ENCODE data around the gene NAV2. TPM values are rescaled to one million over a fixed set of nuclear protein-coding genes. Genes with fewer than 3 reads are reported as not detected.
A peak's percentile ranks its signal among the peaks of the same experiment; 100 is the strongest.

Gene NAV2
- polyA plus RNA-seq, 3 donors: not detected

GRCh38 chr11:19756675-19757475 is 44.2 kb downstream of the NAV2 start:
- no peaks in the 10 kb centered on the region for H3K79me2 ChIP-seq (ENCODE audit: insufficient read depth, low read length)

GRCh38 chr11:19759389-19759788 is 46.8 kb downstream of the NAV2 start:
- Histone ChIP-seq H3K27ac (ENCODE audit: low read depth in 1 of 2, low read length in 2 of 2) (no peak overlapping the region), H3K4me2 (replicated peaks; ENCODE audit: extremely low read depth, low read length, poor library complexity, severe bottlenecking) (no peak overlapping the region), H3K36me3 (replicated peaks in 1 of 2; ENCODE audit: control insufficient read depth in 1 of 2, insufficient read depth in 2 of 2, low read length in 2 of 2) (no peaks in the 10 kb centered on the region), H4K20me1 (ENCODE audit: insufficient read depth, low read length) (no peaks in the 10 kb centered on the region), H3K79me2 (ENCODE audit: insufficient read depth, low read length) (no peaks in the 10 kb centered on the region), H2AFZ (ENCODE audit: insufficient read depth, low read depth, low read length, poor library complexity, severe bottlenecking) (no peak overlapping the region), H3K9ac (ENCODE audit: insufficient read depth, low read length, poor library complexity, severe bottlenecking) (no peak overlapping the region), H3K9me3 (replicated peaks in 1 of 2; ENCODE audit: control insufficient read depth in 1 of 2, insufficient read depth in 1 of 2, low read length in 2 of 2) (no peaks in the 10 kb centered on the region), H3K4me1 (ENCODE audit: control insufficient read depth in 1 of 2, insufficient read depth in 2 of 2, low read length in 2 of 2) (no peaks in the 10 kb centered on the region), H3K27me3 (ENCODE audit: control insufficient read depth in 2 of 2, insufficient read depth in 2 of 2, low read length in 2 of 2) (no peaks in the 10 kb centered on the region), H3K4me3 (replicated peaks in 1 of 3; ENCODE audit: low read depth in 2 of 3, low read length in 3 of 3) (no peak overlapping the region)
- peak overlapping the region in 1 of 7 donors; percentile 24 for H3K27ac Mint-ChIP-seq
- no peaks in the 10 kb centered on the region for H3K4me1 Mint-ChIP-seq
- H3K27me3 Mint-ChIP-seq (ENCODE audit: low read depth in 3 of 3): peaks cover 1 to 12% (median 4%) of the 10 kb centered on the region in 3 donors
- no peaks in the 10 kb centered on the region for H3K36me3 Mint-ChIP-seq
- no peak overlapping the region for H3K4me3 Mint-ChIP-seq
- no peak for TF ChIP-seq CTCF (IDR thresholded peaks at IDR 0.05)
- no peaks in the 10 kb centered on the region for H3K9me3 Mint-ChIP-seq
- WGBS (ENCODE audit: insufficient coverage): no CpG with 5 or more reads among the region's 3 CpGs
- intact Hi-C loops (cut with micrococcal nuclease): no loop called here
- no peak for DNase-seq

More at GRCh38 chr11:19756675-19757475, 44.2 kb downstream of the NAV2 start:
- Histone ChIP-seq H3K9me3 (replicated peaks in 1 of 2; ENCODE audit: control insufficient read depth in 1 of 2, insufficient read depth in 1 of 2, low read length in 2 of 2) (no peaks in the 10 kb centered on the region), H3K4me1 (ENCODE audit: control insufficient read depth in 1 of 2, insufficient read depth in 2 of 2, low read length in 2 of 2) (no peaks in the 10 kb centered on the region), H4K20me1 (ENCODE audit: insufficient read depth, low read length) (no peaks in the 10 kb centered on the region), H3K36me3 (replicated peaks in 1 of 2; ENCODE audit: control insufficient read depth in 1 of 2, insufficient read depth in 2 of 2, low read length in 2 of 2) (no peaks in the 10 kb centered on the region), H3K27me3 (ENCODE audit: control insufficient read depth in 2 of 2, insufficient read depth in 2 of 2, low read length in 2 of 2) (no peaks in the 10 kb centered on the region), H3K27ac (ENCODE audit: low read depth in 1 of 2, low read length in 2 of 2) (no peak overlapping the region), H2AFZ (ENCODE audit: insufficient read depth, low read depth, low read length, poor library complexity, severe bottlenecking) (no peak overlapping the region), H3K4me2 (replicated peaks; ENCODE audit: extremely low read depth, low read length, poor library complexity, severe bottlenecking) (no peak overlapping the region), H3K9ac (ENCODE audit: insufficient read depth, low read length, poor library complexity, severe bottlenecking) (no peak overlapping the region), H3K4me3 (replicated peaks in 1 of 3; ENCODE audit: low read depth in 2 of 3, low read length in 3 of 3) (no peak overlapping the region)
- intact Hi-C loops (cut with micrococcal nuclease): no loop called here
- Mint-ChIP-seq H3K27me3 (ENCODE audit: low read depth in 3 of 3) (peaks cover 1 to 5% (median 3%) of the 10 kb centered on the region in 3 donors), H3K36me3 (no peaks in the 10 kb centered on the region), H3K4me1 (no peaks in the 10 kb centered on the region), H3K27ac (peak overlapping the region in 1 of 7 donors; percentile 38), H3K4me3 (no peak overlapping the region), H3K9me3 (peaks cover 0 to 6% (median 0%) of the 10 kb centered on the region in 7 donors)
- TF ChIP-seq CTCF (IDR thresholded peaks at IDR 0.05): no peak
- WGBS (ENCODE audit: insufficient coverage): 95% methylated on average over 11 of the region's 11 CpGs
- DNase-seq: no peak

Measured in CD14-positive monocyte (primary cell).